Endothelial cell of umbilical vein (primary cell): ENCODE data around the gene MLF2. TPM values are rescaled to one million over a fixed set of nuclear protein-coding genes. Genes with fewer than 3 reads are reported as not detected.

Experiments
- BruUV-seq: library from RNA; stranded (reverse); fragments of 400-500 nt; replicated peaks from 2 replicates; lab custom pipeline; 2021; lab: Mats Ljungman, UMichigan
- CTCF ChIA-PET: fragments of 300-600, 350-600 bp; sonication (Branson Sonifier 250); formaldehyde crosslinking; loops from one replicate; lab custom pipeline; 2021; ENCODE audit warnings: antibody characterized with exemption, inconsistent platforms; lab: Charles Lee
- POLR2A ChIA-PET: fragments of 300-600, 350-600 bp; sonication (Branson Sonifier 250); formaldehyde crosslinking; loops from one replicate; lab custom pipeline; 2021; ENCODE audit warnings: antibody characterized with exemption, inconsistent platforms; lab: Charles Lee
- DNase-seq: peaks from one replicate; pipeline ENCODE4 v3.0.0-alpha.2; 2011; ENCODE audit warnings: low read depth, low spot score
- FAIRE-seq: peaks from 2 replicates; lab custom pipeline; 2011; peaks lifted over from hg19 to GRCh38; lab: Jason Lieb, UNC
- H2AFZ ChIP-seq: 2 replicates; pipeline ENCODE4 v1.6.0; 2012; ENCODE audit warnings: low read depth, low read length, control low read depth, inconsistent platforms
- H3K27ac ChIP-seq: 2 replicates; pipeline ENCODE4 v1.5.1; 2011; ENCODE audit warnings: low read depth, mild to moderate bottlenecking, control low read depth, low read length, moderate library complexity; ENCODE audit not compliant: insufficient read depth
- H3K27me3 ChIP-seq, 2 experiments: 2 replicates each; pipeline versions ENCODE4 v1.6.0 to v1.6.1; 2011; ENCODE audit warnings: low read length in 2 of 2, mixed read lengths in 1 of 2; ENCODE audit not compliant: control insufficient read depth in 2 of 2, insufficient read depth in 2 of 2
- H3K36me3 ChIP-seq, 2 experiments: 2 replicates in 1 of 2; 3 replicates in 1 of 2; pipeline ENCODE4 v1.5.1; 2011; ENCODE audit warnings: low read length in 2 of 2, mild to moderate bottlenecking in 1 of 2, moderate library complexity in 1 of 2; ENCODE audit not compliant: control insufficient read depth in 2 of 2, insufficient read depth in 2 of 2; ENCODE audit errors: extremely low read depth in 1 of 2
- H3K4me1 ChIP-seq: 3 replicates; pipeline ENCODE4 v1.5.1; 2011; ENCODE audit warnings: mild to moderate bottlenecking, low read length; ENCODE audit not compliant: control insufficient read depth, insufficient read depth; ENCODE audit errors: extremely low read depth
- H3K4me2 ChIP-seq: 2 replicates; pipeline ENCODE4 v1.6.1; 2011; ENCODE audit warnings: low read length, control low read depth, mixed read lengths; ENCODE audit not compliant: insufficient read depth
- H3K4me3 ChIP-seq, 3 experiments: fragments of 200-600 bp in 1 of 3; sonication (generic), shearing (Covaris generic) in 1 of 3; replicated peaks in 1 of 3; 2 replicates each; pipeline ENCODE4 v1.5.1; 2011 to 2016; ENCODE audit warnings: control low read depth in 3 of 3, low read length in 3 of 3, mild to moderate bottlenecking in 2 of 3, inconsistent platforms in 1 of 3, low read depth in 1 of 3, moderate library complexity in 1 of 3; ENCODE audit not compliant: insufficient read depth in 1 of 3
- H3K79me2 ChIP-seq: 2 replicates; pipeline ENCODE4 v1.6.0; 2012; ENCODE audit warnings: low read length, inconsistent platforms; ENCODE audit not compliant: control insufficient read depth, insufficient read depth
- H3K9ac ChIP-seq: replicated peaks from 2 replicates; pipeline ENCODE3; 2011; ENCODE audit warnings: low read length, control low read depth; ENCODE audit not compliant: insufficient read depth; ENCODE audit errors: extremely low read depth
- H3K9me1 ChIP-seq: replicated peaks from 3 replicates; pipeline ENCODE4 v1.6.0; 2011; ENCODE audit warnings: mild to moderate bottlenecking, low read length; ENCODE audit not compliant: control insufficient read depth, insufficient read depth; ENCODE audit errors: extremely low read depth
- H3K9me3 ChIP-seq: replicated peaks from 2 replicates; pipeline ENCODE4 v1.5.1; 2012; ENCODE audit warnings: low read length, inconsistent platforms; ENCODE audit not compliant: control insufficient read depth, insufficient read depth
- H4K20me1 ChIP-seq: replicated peaks from 2 replicates; pipeline ENCODE3; 2011; ENCODE audit warnings: mild to moderate bottlenecking, low read length; ENCODE audit not compliant: control insufficient read depth, insufficient read depth; ENCODE audit errors: extremely low read depth
- CTCF ChIP-seq, 2 donors: IDR thresholded peaks; 1 replicate in 1 of 2; 2 replicates in 1 of 2; pipeline ENCODE4 v1.5.1; 2011; ENCODE audit warnings: low read length in 2 of 2, mild to moderate bottlenecking in 2 of 2, moderate library complexity in 2 of 2, control low read depth in 1 of 2, inconsistent platforms in 1 of 2, low read depth in 1 of 2; ENCODE audit not compliant: insufficient read depth in 1 of 2; ENCODE audit errors: extremely low read depth in 1 of 2
- EZH2 ChIP-seq: IDR thresholded peaks from 2 replicates; pipeline ENCODE4 v1.6.1; 2012; ENCODE audit warnings: borderline replicate concordance, low read depth, mild to moderate bottlenecking, moderate library complexity, low read length, inconsistent platforms; ENCODE audit not compliant: severe bottlenecking
- FOS ChIP-seq: IDR thresholded peaks from 2 replicates; pipeline ENCODE4 v1.6.1; 2011; ENCODE audit warnings: mild to moderate bottlenecking, low read length, moderate library complexity, borderline replicate concordance; ENCODE audit not compliant: insufficient read depth
- GATA2 ChIP-seq: IDR thresholded peaks from 2 replicates; pipeline ENCODE4 v1.7.0; 2011; ENCODE audit warnings: low read depth, mild to moderate bottlenecking, moderate library complexity, mixed read lengths, low read length; ENCODE audit not compliant: insufficient read length, insufficient read depth
- JUN ChIP-seq: IDR thresholded peaks from 2 replicates; pipeline ENCODE4 v1.6.1; 2011; ENCODE audit warnings: borderline replicate concordance, low read depth; ENCODE audit not compliant: insufficient read length, insufficient read depth
- MAX ChIP-seq: IDR thresholded peaks from 2 replicates; pipeline ENCODE4 v1.6.1; 2011; ENCODE audit not compliant: insufficient read depth, insufficient read length
- MYC ChIP-seq: IDR thresholded peaks from one replicate; pipeline ENCODE4 v1.6.1; 2011; ENCODE audit warnings: mild to moderate bottlenecking, low read depth, low read length
- POLR2A ChIP-seq: IDR thresholded peaks from 2 replicates; pipeline ENCODE4 v1.6.1; 2012; ENCODE audit warnings: low read depth, mild to moderate bottlenecking, control low read depth, low read length
- POLR2AphosphoS5 ChIP-seq: IDR thresholded peaks from 2 replicates; pipeline ENCODE4 v1.6.1; 2012; ENCODE audit warnings: low read depth, mild to moderate bottlenecking, control low read depth, low read length, moderate library complexity; ENCODE audit not compliant: insufficient read depth
- dilution Hi-C: fragments of 300-500 bp; cut with MboI; formaldehyde crosslinking; loops from one replicate; pipeline ENCODE4 v1.15.0; 2019; ENCODE audit warnings: low sequenced_read_pairs; ENCODE audit not compliant: extremely low pct_ligation_motif_present
- intact Hi-C: fragments of 100-400 bp; cut with micrococcal nuclease; formaldehyde crosslinking; loops from one replicate; pipeline ENCODE4 v1.10.0; 2022
- polyA plus RNA-seq, 4 experiments: library from polyadenylated mRNA; depleted of rRNA in 3 of 4; stranded (reverse) in 3 of 4; unstranded in 1 of 4; fragments of >200 nt; gene quantifications; 2 replicates each; pipeline versions ENCODE4 v1.2.1 to v1.2.3, GENCODE V29; 2011 to 2012; ENCODE audit warnings: missing spikeins in 1 of 4
- total RNA-seq: library from RNA; stranded (reverse); gene quantifications from 2 replicates; pipeline ENCODE4 v1.2.3, GENCODE V29; 2021

The MLF2 gene
- total and polyA plus RNA-seq, 2 donors (not counting 3 experiments of a cell fraction or from before 2014, with no cell fraction given), result 147 to 306 TPM

DNA sequence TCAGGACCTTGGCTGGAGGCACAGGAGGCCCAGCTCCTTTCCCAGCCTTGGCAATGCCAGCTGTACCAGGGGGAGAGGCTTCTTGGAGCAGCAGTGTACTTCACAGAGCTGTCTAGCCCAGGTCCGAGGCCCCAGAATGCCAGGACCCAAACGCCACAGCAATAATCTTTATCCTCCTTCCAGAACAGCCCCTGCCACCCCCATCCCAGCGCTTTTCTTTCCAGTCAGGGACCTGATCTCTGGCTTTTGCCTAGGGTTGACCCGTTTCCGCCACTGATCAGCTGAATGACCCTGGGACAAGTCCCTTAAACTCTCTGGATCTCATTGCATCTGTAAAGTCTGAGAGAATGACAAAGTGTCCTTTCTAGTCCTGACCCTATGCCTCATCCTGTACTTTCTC is 24.4 kb upstream of the MLF2 start:
- POLR2A ChIA-PET, result interaction anchor here (2.3 kb wide), 1 partner anchor 11 kb away, joined by 16 read pairs; the partner anchor contains the start of gene PTMS
- no TSS peak for BruUV-seq
- no peak for FAIRE-seq
- DNase-seq, result no peak
- H3K4me1 ChIP-seq, result peaks cover 5% of the 10 kb centered on the region
- H3K79me2 ChIP-seq, result no peaks in the 10 kb centered on the region
- no peaks in the 10 kb centered on the region for H3K9me3 ChIP-seq
- no peaks in the 10 kb centered on the region for H3K9me1 ChIP-seq
- intact Hi-C loops, result loop anchor here (5.0 kb wide), 1 partner anchor 90 kb away; the partner anchor contains the start of gene ZNF384
- no peaks in the 10 kb centered on the region for H3K27me3 ChIP-seq
- H4K20me1 ChIP-seq, result no peaks in the 10 kb centered on the region
- CTCF ChIA-PET, result interaction anchor here (7.7 to 9.5 kb wide), 2 partner anchors 10 to 24 kb away, joined by 70 to 107 read pairs; partner anchors contain the start of genes MLF2 and PTMS
- no peak overlapping the region for H3K4me2 ChIP-seq
- no peak for TF ChIP-seq FOS
- no peak for TF ChIP-seq MYC
- TF ChIP-seq EZH2, result no peak
- TF ChIP-seq POLR2AphosphoS5, result no peak
- no peak for TF ChIP-seq JUN
- TF ChIP-seq MAX, result no peak
- TF ChIP-seq GATA2, result no peak
- no peak for TF ChIP-seq CTCF (IDR thresholded peaks at IDR 0.05; ENCODE audit: extremely low read depth in 1 of 2, insufficient read depth in 1 of 2, low read depth in 1 of 2, low read length in 2 of 2)
- TF ChIP-seq POLR2A, result no peak
- no peak overlapping the region for H3K27ac ChIP-seq
- no peak overlapping the region for H3K9ac ChIP-seq
- dilution Hi-C loops, result no loop called here
- peaks cover 0 to 7% of the 10 kb centered on the region in 2 experiments for H3K36me3 ChIP-seq
- no peak overlapping the region for H2AFZ ChIP-seq
- no peak overlapping the region for H3K4me3 ChIP-seq
